Right atrium auricular region (tissue), 2 donors: Measurements from ENCODE around the gene TAS2R42. TPM values are rescaled to one million over a fixed set of nuclear protein-coding genes. Genes with fewer than 3 reads are reported as not detected.

ENCODE experiments used
- DNase-seq: peaks from one replicate; pipeline ENCODE4 v3.0.0-alpha.2; 2019; ENCODE audit warnings: low spot score
- H3K27ac ChIP-seq, 2 donors: fragments of 200-600 bp; sonication (generic); 1 replicate in 1 of 2; 2 replicates in 1 of 2; pipeline ENCODE4 v1.5.1; 2016 to 2019
- H3K27me3 ChIP-seq, 2 donors: fragments of 200-600 bp; sonication (generic); one replicate each; pipeline versions ENCODE4 v1.5.1 to v1.6.0; 2017 to 2019
- H3K36me3 ChIP-seq: fragments of 200-600 bp; sonication (generic); one replicate; pipeline ENCODE4 v1.5.1; 2016
- H3K4me1 ChIP-seq, 2 donors: fragments of 200-600 bp; sonication (generic); one replicate each; pipeline versions ENCODE4 v1.5.1 to v1.6.0; 2017 to 2019
- H3K4me3 ChIP-seq, 2 donors: fragments of 200-600 bp; sonication (generic); 1 replicate in 1 of 2; 2 replicates in 1 of 2; pipeline ENCODE4 v1.5.1; 2017 to 2019; ENCODE audit warnings: mild to moderate bottlenecking in 1 of 2, moderate library complexity in 1 of 2
- H3K9me3 ChIP-seq, 2 donors: fragments of 200-600 bp; sonication (generic); one replicate each; pipeline ENCODE4 v1.5.1; 2019
- CTCF ChIP-seq, 2 donors: fragments of 200-600 bp; sonication (generic); IDR thresholded peaks; one replicate each; pipeline ENCODE4 v1.5.1; 2019; ENCODE audit warnings: antibody characterized with exemption in 2 of 2
- total RNA-seq, 2 donors: library from RNA; depleted of rRNA; stranded (reverse); fragments of >200 nt; gene quantifications; one replicate each; pipeline ENCODE4 v1.1.0, GENCODE V29; 2016

The TAS2R42 gene
- total RNA-seq, 2 donors from 2014 or later = not detected

GRCh38 chr12:11204173-11204572 is 17.4 kb upstream of the TAS2R42 start:
- H3K27me3 ChIP-seq = no peaks in the 10 kb centered on the region
- H3K9me3 ChIP-seq = no peaks in the 10 kb centered on the region
- no peaks in the 10 kb centered on the region for H3K4me1 ChIP-seq
- no peak overlapping the region for H3K27ac ChIP-seq
- no peak overlapping the region for H3K4me3 ChIP-seq
- DNase-seq = no peak
- H3K36me3 ChIP-seq = no peaks in the 10 kb centered on the region
- TF ChIP-seq CTCF (IDR thresholded peaks at IDR 0.05) = no peak

GRCh38 chr12:11202811-11203210 is 16.1 kb upstream of the TAS2R42 start:
- H3K4me1 ChIP-seq = no peaks in the 10 kb centered on the region

GRCh38 chr12:11183011-11183410 is 3.7 kb downstream of the TAS2R42 start:
- H3K36me3 ChIP-seq = no peaks in the 10 kb centered on the region
- no peaks in the 10 kb centered on the region for H3K27me3 ChIP-seq
- no peak overlapping the region for H3K27ac ChIP-seq
- no peak for TF ChIP-seq CTCF (IDR thresholded peaks at IDR 0.05)
- H3K4me3 ChIP-seq = no peak overlapping the region
- DNase-seq = no peak
- no peaks in the 10 kb centered on the region for H3K9me3 ChIP-seq
- H3K4me1 ChIP-seq = no peaks in the 10 kb centered on the region

More at GRCh38 chr12:11202811-11203210, 16.1 kb upstream of the TAS2R42 start:
- DNase-seq = no peak
- Histone ChIP-seq H3K27ac (no peak overlapping the region), H3K27me3 (no peaks in the 10 kb centered on the region), H3K4me3 (no peak overlapping the region), H3K9me3 (no peaks in the 10 kb centered on the region), H3K36me3 (no peaks in the 10 kb centered on the region)
- no peak for TF ChIP-seq CTCF (IDR thresholded peaks at IDR 0.05)

GRCh38 chr12:11182529-11182928 is 4.2 kb downstream of the TAS2R42 start:
- no peak overlapping the region for H3K4me3 ChIP-seq
- H3K9me3 ChIP-seq = no peaks in the 10 kb centered on the region
- no peaks in the 10 kb centered on the region for H3K4me1 ChIP-seq
- no peaks in the 10 kb centered on the region for H3K36me3 ChIP-seq
- H3K27ac ChIP-seq = no peak overlapping the region
- DNase-seq = no peak
- no peak for TF ChIP-seq CTCF (IDR thresholded peaks at IDR 0.05)
- no peaks in the 10 kb centered on the region for H3K27me3 ChIP-seq

GRCh38 chr12:11178250-11178649 is 8.5 kb downstream of the TAS2R42 start:
- Histone ChIP-seq H3K27me3 (no peaks in the 10 kb centered on the region), H3K4me1 (no peaks in the 10 kb centered on the region), H3K4me3 (no peak overlapping the region), H3K9me3 (no peaks in the 10 kb centered on the region), H3K27ac (no peak overlapping the region), H3K36me3 (no peaks in the 10 kb centered on the region)
- no peak for TF ChIP-seq CTCF (IDR thresholded peaks at IDR 0.05)
- DNase-seq = no peak

- Histone ChIP-seq H3K27me3 (no peaks in the 10 kb centered on the region), H3K4me1 (peaks cover 0 to 27% of the 10 kb centered on the region in 2 donors), H3K4me3 (no peak overlapping the region), H3K27ac (no peak overlapping the region), H3K36me3 (no peaks in the 10 kb centered on the region), H3K9me3 (no peaks in the 10 kb centered on the region)
- no peak for TF ChIP-seq CTCF (IDR thresholded peaks at IDR 0.05)
- DNase-seq = no peak
Observed at GRCh38 chr12:11174022-11174421, 12.7 kb downstream of the TAS2R42 start.
